ENCODE measurements around the gene LAMA1. TPM values are rescaled to one million over a fixed set of nuclear protein-coding genes. Genes with fewer than 3 reads are reported as not detected.

Gene LAMA1
- total and polyA plus RNA-seq, 2 of the 8 experiments (the other 6 are each of a cell fraction or from before 2014, with no cell fraction given), result 30.4 to 48.7 TPM

GRCh38 chr18:6942742-6943141 is 174.9 kb downstream of the LAMA1 start:
- H2BK5ac ChIP-seq (ENCODE audit: low read depth, low read length), result no peak overlapping the region
- H4K91ac ChIP-seq (replicated peaks; ENCODE audit: insufficient read length, low read length), result no peak overlapping the region
- H3K4me3 ChIP-seq (ENCODE audit: extremely low read depth in 1 of 4, insufficient read depth in 2 of 4, low read depth in 3 of 4, low read length in 4 of 4), result no peak overlapping the region
- H4K8ac ChIP-seq (ENCODE audit: extremely low read depth, insufficient read depth, low read length), result no peak overlapping the region
- no peak overlapping the region for H2BK15ac ChIP-seq (ENCODE audit: low read length)
- H3K18ac ChIP-seq (ENCODE audit: extremely low read depth, low read length), result no peak overlapping the region
- H3K4me1 ChIP-seq (replicated peaks in 1 of 4; ENCODE audit: control insufficient read depth in 3 of 4, insufficient read depth in 4 of 4, low read length in 3 of 4), result no peaks in the 10 kb centered on the region
- no peak overlapping the region for H3K27ac ChIP-seq (ENCODE audit: low read depth, low read length)
- FAIRE-seq (no peak), DNase-seq (ENCODE audit: low read depth in 1 of 2, low spot score in 2 of 2) (no peak)
- ChIA-PET POLR2A (ENCODE audit: partially characterized antibody) (no interaction called here), CTCF (ENCODE audit: partially characterized antibody) (interaction anchor here (0.7 to 1.4 kb wide), 2 partner anchors 21 to 1620 kb away, joined by 3 to 5 read pairs; no protein-coding TSS in a partner anchor)
- no peak overlapping the region for H4K5ac ChIP-seq (ENCODE audit: insufficient read length, low read depth, low read length)
- no peak overlapping the region for H3K4me2 ChIP-seq (ENCODE audit: insufficient read depth in 1 of 2, low read depth in 2 of 2, low read length in 2 of 2)
- no peak overlapping the region for H2BK20ac ChIP-seq (ENCODE audit: low read length)
- no peak overlapping the region for H2AK5ac ChIP-seq (ENCODE audit: low read depth, low read length)
- peaks cover 8 to 19% (median 16%) of the 10 kb centered on the region in 4 experiments for H3K36me3 ChIP-seq (ENCODE audit: control insufficient read depth in 2 of 4, insufficient read depth in 4 of 4, low read length in 3 of 4)
- whole genome bisulfite sequencing, 2 experiments (ENCODE audit: extremely low coverage in 1 of 2, insufficient coverage in 1 of 2, insufficient read length in 1 of 2, insufficient replicate concordance in 2 of 2, low coverage in 1 of 2, low lambda C conversion rate in 2 of 2, missing lambda C conversion rate in 1 of 2), result 97% methylated on average over 3 of the region's 3 CpGs; no CpG with 5 or more reads in 1 of the 2 experiments
- no peak overlapping the region for H2AFZ ChIP-seq (ENCODE audit: low read length)
- H3K27me3 ChIP-seq (replicated peaks in 1 of 4; ENCODE audit: control insufficient read depth in 3 of 4, extremely low read depth in 1 of 4, insufficient read depth in 3 of 4, low read length in 3 of 4), result no peaks in the 10 kb centered on the region
- H3K79me1 ChIP-seq (ENCODE audit: low read depth, low read length), result no peaks in the 10 kb centered on the region
- no peak overlapping the region for H3K56ac ChIP-seq (replicated peaks; ENCODE audit: insufficient read length, low read depth, low read length)
- H3K14ac ChIP-seq (ENCODE audit: insufficient read length), result no peak overlapping the region
- H3K79me2 ChIP-seq (ENCODE audit: control insufficient read depth in 1 of 2, insufficient read depth in 2 of 2, low read length in 2 of 2), result no peaks in the 10 kb centered on the region
- no peak overlapping the region for H2BK12ac ChIP-seq (ENCODE audit: low read depth, low read length)
- no peak overlapping the region for H2BK120ac ChIP-seq (replicated peaks; ENCODE audit: low read depth, low read length)
- no peak overlapping the region for H3K9ac ChIP-seq (replicated peaks in 1 of 4; ENCODE audit: extremely low read depth in 1 of 4, low read depth in 3 of 4, low read length in 3 of 4)
- H3K9me3 ChIP-seq (ENCODE audit: insufficient read depth in 2 of 2, low read depth in 1 of 2, low read length in 1 of 2), result no peaks in the 10 kb centered on the region
- peaks cover 0 to 4% of the 10 kb centered on the region in 2 experiments for H4K20me1 ChIP-seq (replicated peaks in 1 of 2; ENCODE audit: control insufficient read depth in 1 of 2, insufficient read depth in 2 of 2, low read length in 2 of 2)
- H3K4ac ChIP-seq (replicated peaks; ENCODE audit: insufficient read length, low read depth, low read length), result no peak overlapping the region
- H3K23me2 ChIP-seq (ENCODE audit: low read depth, low read length), result no peaks in the 10 kb centered on the region
- H3K23ac ChIP-seq (ENCODE audit: insufficient read length), result no peak overlapping the region
- no peak for TF ChIP-seq BRCA1 (IDR thresholded peaks at IDR 0.05; ENCODE audit: low read depth, low read length)
- TF ChIP-seq SUZ12 (IDR thresholded peaks at IDR 0.05; ENCODE audit: low read length), result no peak
- no peak for TF ChIP-seq NANOG (IDR thresholded peaks at IDR 0.05; ENCODE audit: insufficient read depth, low read depth, low read length, poor library complexity, severe bottlenecking)
- TF ChIP-seq RXRA (IDR thresholded peaks at IDR 0.05; ENCODE audit: insufficient read depth, low read depth, low read length), result no peak
- no peak for TF ChIP-seq ZNF274 (IDR thresholded peaks at IDR 0.05; ENCODE audit: borderline replicate concordance, extremely low read depth, low read length)
- no peak for TF ChIP-seq YY1 (IDR thresholded peaks at IDR 0.05; ENCODE audit: low read depth, low read length)
- TF ChIP-seq HDAC2 (IDR thresholded peaks at IDR 0.05; ENCODE audit: borderline replicate concordance in 1 of 2, low read depth in 2 of 2, low read length in 2 of 2), result no peak
- TF ChIP-seq CREB1 (IDR thresholded peaks at IDR 0.05), result no peak
- TF ChIP-seq SAP30 (IDR thresholded peaks at IDR 0.05; ENCODE audit: insufficient read depth, insufficient replicate concordance, low read length), result no peak
- TF ChIP-seq TCF12 (IDR thresholded peaks at IDR 0.05; ENCODE audit: low read depth, low read length), result no peak
- TF ChIP-seq JUND (IDR thresholded peaks at IDR 0.05; ENCODE audit: low read length), result no peak
- no peak for TF ChIP-seq RFX5 (IDR thresholded peaks at IDR 0.05; ENCODE audit: borderline replicate concordance, low read depth, low read length)
- no peak for TF ChIP-seq SRF (IDR thresholded peaks at IDR 0.05; ENCODE audit: low read depth, low read length)
- no peak for TF ChIP-seq E2F6 (IDR thresholded peaks at IDR 0.05)

Measured in H1 (cell line).